ENCODE measurements around the gene FKBP15. TPM values are rescaled to one million over a fixed set of nuclear protein-coding genes. Genes with fewer than 3 reads are reported as not detected.

FKBP15 gene
- total RNA-seq, 1 experiment from 2014 or later = 20.1 TPM

DNA sequence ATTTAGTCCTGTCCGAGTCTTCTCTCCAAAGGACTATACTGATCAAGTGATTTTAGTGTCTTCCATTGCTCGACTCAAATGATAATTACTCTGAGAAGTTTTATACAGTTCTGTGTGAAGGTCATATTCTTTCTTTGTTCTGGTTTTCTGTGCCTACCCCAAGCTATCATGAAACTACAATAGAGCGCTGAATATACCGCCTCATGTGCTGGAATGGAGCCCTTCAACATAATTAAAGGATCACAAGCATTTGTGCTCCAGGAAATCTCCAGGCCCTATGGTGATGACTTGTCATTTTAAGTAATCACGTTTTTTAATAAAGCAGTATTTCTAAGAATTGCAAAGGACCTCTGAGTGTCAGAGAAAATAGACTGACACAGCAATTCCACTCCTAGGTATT is 81.1 kb downstream of the FKBP15 start:
- peaks cover 10% of the 10 kb centered on the region for H3K4me1 ChIP-seq
- DNase-seq = no peak
- H3K4me3 ChIP-seq (ENCODE audit: low read depth, low read length) = no peak overlapping the region
- no peaks in the 10 kb centered on the region for H3K9me3 Mint-ChIP-seq (ENCODE audit: unreplicated experiment)
- no peaks in the 10 kb centered on the region for H3K27me3 ChIP-seq (replicated peaks; ENCODE audit: control insufficient read depth, insufficient read depth, low read length)
- H3K36me3 ChIP-seq (ENCODE audit: control insufficient read depth, insufficient read depth, low read length) = no peaks in the 10 kb centered on the region
- BruUV-seq (replicated peaks) = no TSS peak
- peaks cover 7% of the 10 kb centered on the region for H3K4me1 Mint-ChIP-seq (ENCODE audit: low read depth, unreplicated experiment)
- no peaks in the 10 kb centered on the region for H3K9me3 ChIP-seq
- TF ChIP-seq, protein P1, sequence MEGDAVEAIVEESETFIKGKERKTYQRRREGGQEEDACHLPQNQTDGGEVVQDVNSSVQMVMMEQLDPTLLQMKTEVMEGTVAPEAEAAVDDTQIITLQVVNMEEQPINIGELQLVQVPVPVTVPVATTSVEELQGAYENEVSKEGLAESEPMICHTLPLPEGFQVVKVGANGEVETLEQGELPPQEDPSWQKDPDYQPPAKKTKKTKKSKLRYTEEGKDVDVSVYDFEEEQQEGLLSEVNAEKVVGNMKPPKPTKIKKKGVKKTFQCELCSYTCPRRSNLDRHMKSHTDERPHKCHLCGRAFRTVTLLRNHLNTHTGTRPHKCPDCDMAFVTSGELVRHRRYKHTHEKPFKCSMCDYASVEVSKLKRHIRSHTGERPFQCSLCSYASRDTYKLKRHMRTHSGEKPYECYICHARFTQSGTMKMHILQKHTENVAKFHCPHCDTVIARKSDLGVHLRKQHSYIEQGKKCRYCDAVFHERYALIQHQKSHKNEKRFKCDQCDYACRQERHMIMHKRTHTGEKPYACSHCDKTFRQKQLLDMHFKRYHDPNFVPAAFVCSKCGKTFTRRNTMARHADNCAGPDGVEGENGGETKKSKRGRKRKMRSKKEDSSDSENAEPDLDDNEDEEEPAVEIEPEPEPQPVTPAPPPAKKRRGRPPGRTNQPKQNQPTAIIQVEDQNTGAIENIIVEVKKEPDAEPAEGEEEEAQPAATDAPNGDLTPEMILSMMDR (IDR thresholded peaks at IDR 0.05; ENCODE audit: insufficient read depth in 1 of 2, low read depth in 1 of 2, low read length in 1 of 2, severe bottlenecking in 1 of 2, unreplicated experiment in 1 of 2) = no peak
- H3K27ac Mint-ChIP-seq (ENCODE audit: unreplicated experiment) = no peak overlapping the region
- H3K36me3 Mint-ChIP-seq (ENCODE audit: insufficient read depth, unreplicated experiment) = no peaks in the 10 kb centered on the region
- ChIA-PET CTCF (no interaction called here), POLR2A (no interaction called here)
- H3K27me3 Mint-ChIP-seq (ENCODE audit: insufficient read depth, unreplicated experiment) = peaks cover 3% of the 10 kb centered on the region
- intact Hi-C loops (cut with micrococcal nuclease; ENCODE audit: unreplicated experiment) = no loop called here
- H3K4me3 Mint-ChIP-seq (ENCODE audit: unreplicated experiment) = no peak overlapping the region

GRCh38 chr9:113139225-113139829 is 81.8 kb downstream of the FKBP15 start:
- TF ChIP-seq, protein P1 (IDR thresholded peaks at IDR 0.05; ENCODE audit: insufficient read depth in 1 of 2, low read depth in 1 of 2, low read length in 1 of 2, severe bottlenecking in 1 of 2, unreplicated experiment in 1 of 2) = no peak
- H3K9me3 Mint-ChIP-seq (ENCODE audit: unreplicated experiment) = no peaks in the 10 kb centered on the region
- no peak for DNase-seq
- POLR2A ChIA-PET = no interaction called here
- no TSS peak for BruUV-seq (replicated peaks)
- no peak overlapping the region for H3K27ac Mint-ChIP-seq (ENCODE audit: unreplicated experiment)
- Histone ChIP-seq H3K9me3 (no peaks in the 10 kb centered on the region), H3K27me3 (replicated peaks; ENCODE audit: control insufficient read depth, insufficient read depth, low read length) (no peaks in the 10 kb centered on the region), H3K36me3 (ENCODE audit: control insufficient read depth, insufficient read depth, low read length) (no peaks in the 10 kb centered on the region), H3K4me3 (ENCODE audit: low read depth, low read length) (no peak overlapping the region), H3K4me1 (peaks cover 10% of the 10 kb centered on the region)
- peaks cover 7% of the 10 kb centered on the region for H3K4me1 Mint-ChIP-seq (ENCODE audit: low read depth, unreplicated experiment)
- intact Hi-C loops (cut with micrococcal nuclease; ENCODE audit: unreplicated experiment) = no loop called here
- CTCF ChIA-PET = no interaction called here
- H3K36me3 Mint-ChIP-seq (ENCODE audit: insufficient read depth, unreplicated experiment) = no peaks in the 10 kb centered on the region
- H3K4me3 Mint-ChIP-seq (ENCODE audit: unreplicated experiment) = no peak overlapping the region
- H3K27me3 Mint-ChIP-seq (ENCODE audit: insufficient read depth, unreplicated experiment) = peaks cover 3% of the 10 kb centered on the region

DNA sequence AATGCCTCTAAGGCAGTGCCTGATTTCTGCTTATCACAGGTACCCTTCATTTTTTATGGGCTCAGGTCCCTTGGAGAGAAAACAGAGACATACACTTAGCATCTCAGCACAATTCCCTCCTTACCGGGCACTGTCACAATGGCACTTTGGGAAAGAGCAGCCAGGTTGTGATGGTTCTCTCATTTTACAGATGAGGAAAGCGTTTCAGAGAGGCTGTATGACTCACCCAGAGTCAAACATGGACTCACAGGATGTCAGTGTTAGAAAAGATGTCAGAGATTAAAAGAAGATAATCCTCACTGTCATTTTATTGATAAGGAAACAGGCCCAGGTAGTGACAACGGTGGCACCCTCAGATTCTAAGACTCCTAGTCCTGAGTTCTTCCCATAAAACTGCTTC is 82.3 kb downstream of the FKBP15 start:
- Mint-ChIP-seq H3K27me3 (ENCODE audit: insufficient read depth, unreplicated experiment) (peaks cover 3% of the 10 kb centered on the region), H3K27ac (ENCODE audit: unreplicated experiment) (no peak overlapping the region), H3K36me3 (ENCODE audit: insufficient read depth, unreplicated experiment) (no peaks in the 10 kb centered on the region), H3K9me3 (ENCODE audit: unreplicated experiment) (no peaks in the 10 kb centered on the region), H3K4me3 (ENCODE audit: unreplicated experiment) (no peak overlapping the region), H3K4me1 (ENCODE audit: low read depth, unreplicated experiment) (peaks cover 7% of the 10 kb centered on the region)
- ChIA-PET POLR2A (no interaction called here), CTCF (no interaction called here)
- Histone ChIP-seq H3K4me3 (ENCODE audit: low read depth, low read length) (no peak overlapping the region), H3K27me3 (replicated peaks; ENCODE audit: control insufficient read depth, insufficient read depth, low read length) (no peaks in the 10 kb centered on the region), H3K36me3 (ENCODE audit: control insufficient read depth, insufficient read depth, low read length) (no peaks in the 10 kb centered on the region), H3K4me1 (peaks cover 10% of the 10 kb centered on the region), H3K9me3 (no peaks in the 10 kb centered on the region)
- BruUV-seq (replicated peaks) = no TSS peak
- intact Hi-C loops (cut with micrococcal nuclease; ENCODE audit: unreplicated experiment) = no loop called here
- TF ChIP-seq, protein P1 (IDR thresholded peaks at IDR 0.05; ENCODE audit: insufficient read depth in 1 of 2, low read depth in 1 of 2, low read length in 1 of 2, severe bottlenecking in 1 of 2, unreplicated experiment in 1 of 2) = no peak
- no peak for DNase-seq
